ENCODE measurements around the gene MMP2. TPM values are rescaled to one million over a fixed set of nuclear protein-coding genes. Genes with fewer than 3 reads are reported as not detected.

MMP2 gene
- total RNA-seq, 4 donors from 2014 or later, result 94.9 to 286 (median 216) TPM

DNA sequence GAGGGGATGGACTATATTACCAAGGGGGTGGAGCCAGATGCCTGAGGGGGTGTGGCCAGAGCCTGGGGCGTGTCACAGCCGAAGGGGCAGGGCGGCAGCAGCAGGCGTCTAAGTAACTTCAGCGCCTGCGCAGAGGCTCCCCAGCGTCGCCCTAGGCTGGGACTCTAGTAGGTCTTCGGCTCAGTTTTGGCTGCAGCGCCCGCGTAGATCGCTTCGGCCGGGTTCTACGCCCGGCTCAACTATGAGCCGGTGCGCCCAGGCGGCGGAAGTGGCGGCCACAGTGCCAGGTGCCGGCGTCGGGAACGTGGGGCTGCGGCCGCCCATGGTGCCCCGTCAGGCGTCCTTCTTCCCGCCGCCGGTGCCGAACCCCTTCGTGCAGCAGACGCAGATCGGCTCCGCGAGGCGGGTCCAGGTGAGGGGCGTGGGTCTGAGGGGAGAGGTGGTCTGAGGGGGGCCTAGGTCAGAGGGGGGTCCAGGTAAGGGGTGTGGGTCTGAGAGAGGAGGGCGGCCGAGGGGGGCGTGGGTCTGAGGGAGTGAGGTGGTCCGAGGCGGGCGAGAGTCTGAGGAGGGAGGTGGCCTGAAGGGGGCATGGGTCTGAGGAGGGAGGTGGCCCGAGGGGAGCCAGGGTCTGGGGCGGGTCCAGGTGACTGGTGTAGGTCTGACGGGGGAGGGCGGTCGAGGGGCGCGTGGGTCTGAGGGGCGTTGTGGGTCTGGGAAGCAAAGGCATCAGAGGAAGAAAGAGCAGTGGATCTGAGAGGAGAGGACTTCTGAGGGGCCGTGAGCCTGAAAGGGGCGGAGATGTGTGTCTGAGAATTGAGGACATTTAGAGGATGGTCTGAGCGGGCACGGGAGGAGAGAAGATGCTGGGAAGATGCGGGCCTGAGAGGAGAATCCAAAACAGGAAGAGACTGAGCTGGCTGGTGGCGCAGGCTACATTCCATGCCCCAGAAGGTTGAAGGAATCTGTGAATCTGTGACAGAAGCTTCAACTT, 30.2 kb downstream of the MMP2 start, which contains the start of gene LPCAT2:
LPCAT2 (plus strand) TSS at position 132 of the 991 bp plus-strand sequence; CDS start at position 242, 110 bp downstream.
- peak; percentile 89 to 90 for DNase-seq
- no peaks in the 10 kb centered on the region for H3K36me3 ChIP-seq

GRCh38 chr16:55510185-55510805, 31.3 kb downstream of the MMP2 start:
- Histone ChIP-seq H3K27me3 (no peaks in the 10 kb centered on the region), H3K36me3 (no peaks in the 10 kb centered on the region), H3K4me3 (replicated peaks in 1 of 3) (peak overlapping the region in 2 of 3 donors; percentile 41 to 54), H3K9me3 (no peaks in the 10 kb centered on the region), H3K4me1 (peaks cover 5 to 17% of the 10 kb centered on the region in 2 donors), H3K27ac (peak overlapping the region in 1 of 3 donors; percentile 88)
- no peak for DNase-seq
- 34 to 43% methylated on average over 4 of the region's 4 CpGs for WGBS, 2 donors
- intact Hi-C loops (cut with DNase I), result no loop called here
- no peak for TF ChIP-seq POLR2A (IDR thresholded peaks at IDR 0.05)
- TF ChIP-seq, protein P1, sequence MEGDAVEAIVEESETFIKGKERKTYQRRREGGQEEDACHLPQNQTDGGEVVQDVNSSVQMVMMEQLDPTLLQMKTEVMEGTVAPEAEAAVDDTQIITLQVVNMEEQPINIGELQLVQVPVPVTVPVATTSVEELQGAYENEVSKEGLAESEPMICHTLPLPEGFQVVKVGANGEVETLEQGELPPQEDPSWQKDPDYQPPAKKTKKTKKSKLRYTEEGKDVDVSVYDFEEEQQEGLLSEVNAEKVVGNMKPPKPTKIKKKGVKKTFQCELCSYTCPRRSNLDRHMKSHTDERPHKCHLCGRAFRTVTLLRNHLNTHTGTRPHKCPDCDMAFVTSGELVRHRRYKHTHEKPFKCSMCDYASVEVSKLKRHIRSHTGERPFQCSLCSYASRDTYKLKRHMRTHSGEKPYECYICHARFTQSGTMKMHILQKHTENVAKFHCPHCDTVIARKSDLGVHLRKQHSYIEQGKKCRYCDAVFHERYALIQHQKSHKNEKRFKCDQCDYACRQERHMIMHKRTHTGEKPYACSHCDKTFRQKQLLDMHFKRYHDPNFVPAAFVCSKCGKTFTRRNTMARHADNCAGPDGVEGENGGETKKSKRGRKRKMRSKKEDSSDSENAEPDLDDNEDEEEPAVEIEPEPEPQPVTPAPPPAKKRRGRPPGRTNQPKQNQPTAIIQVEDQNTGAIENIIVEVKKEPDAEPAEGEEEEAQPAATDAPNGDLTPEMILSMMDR (IDR thresholded peaks at IDR 0.05), result no peak

More for the DNA sequence above, 30.2 kb downstream of the MMP2 start, which contains the start of gene LPCAT2:
- H3K27ac ChIP-seq, result peak within 1 kb of the TSS; percentile 31 to 88 (median 54)
- H3K4me3 ChIP-seq (replicated peaks in 1 of 3), result peak within 1 kb of the TSS; percentile 41 to 58 (median 54)
- no peaks in the 10 kb centered on the region for H3K27me3 ChIP-seq
- intact Hi-C loops (cut with DNase I), result no loop called here
- 3 to 4% methylated on average over 23 to 59 of the region's 61 CpGs for WGBS, 2 donors
- H3K9me3 ChIP-seq, result no peaks in the 10 kb centered on the region
- peak; percentile 90 to 95 for TF ChIP-seq POLR2A (IDR thresholded peaks at IDR 0.05)
- TF ChIP-seq, protein P1 (IDR thresholded peaks at IDR 0.05), result peak in 1 of 6 experiments; percentile 3
- peaks cover 13 to 22% of the 10 kb centered on the region in 2 donors for H3K4me1 ChIP-seq

GRCh38 chr16:55512941-55513340, 33.9 kb downstream of the MMP2 start:
- H3K27me3 ChIP-seq, result no peaks in the 10 kb centered on the region
- no peak for DNase-seq
- H3K4me3 ChIP-seq (replicated peaks in 1 of 3), result no peak overlapping the region
- peaks cover 0 to 9% of the 10 kb centered on the region in 2 donors for H3K4me1 ChIP-seq
- no peaks in the 10 kb centered on the region for H3K36me3 ChIP-seq
- H3K27ac ChIP-seq, result no peak overlapping the region
- 90 to 92% methylated on average over 1 of the region's 1 CpG for WGBS, 2 donors
- no peak for TF ChIP-seq POLR2A (IDR thresholded peaks at IDR 0.05)
- intact Hi-C loops (cut with DNase I), result no loop called here
- no peaks in the 10 kb centered on the region for H3K9me3 ChIP-seq

DNA sequence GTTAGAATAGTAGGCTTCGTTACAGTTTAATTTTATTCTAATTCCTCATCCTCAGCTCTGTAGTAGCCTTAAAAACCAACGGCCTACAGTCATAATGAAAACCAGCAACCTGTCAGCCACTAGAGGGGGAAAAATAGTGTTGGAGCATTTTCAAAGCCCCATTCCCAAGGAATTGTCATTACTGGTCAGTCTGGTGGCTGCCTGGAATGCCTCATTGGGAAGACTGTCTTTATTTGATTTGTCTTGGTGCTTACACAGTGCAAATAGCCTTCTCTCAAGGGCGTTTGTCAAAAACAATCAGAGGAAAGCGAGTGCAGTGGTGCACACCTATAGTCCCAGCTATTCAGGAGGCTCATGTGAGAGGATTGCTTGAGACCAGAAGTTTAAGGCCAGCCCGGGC, 34.6 kb downstream of the MMP2 start:
- intact Hi-C loops (cut with DNase I), result no loop called here
- Histone ChIP-seq H3K27ac (no peak overlapping the region), H3K4me1 (peaks cover 0 to 9% of the 10 kb centered on the region in 2 donors), H3K36me3 (no peaks in the 10 kb centered on the region), H3K9me3 (no peaks in the 10 kb centered on the region), H3K4me3 (replicated peaks in 1 of 3) (no peak overlapping the region), H3K27me3 (no peaks in the 10 kb centered on the region)
- TF ChIP-seq POLR2A (IDR thresholded peaks at IDR 0.05), result no peak
- TF ChIP-seq, protein P1 (IDR thresholded peaks at IDR 0.05), result no peak
- DNase-seq, result no peak
- whole genome bisulfite sequencing, 2 donors, result 91 to 94% methylated on average over 5 of the region's 5 CpGs

DNA sequence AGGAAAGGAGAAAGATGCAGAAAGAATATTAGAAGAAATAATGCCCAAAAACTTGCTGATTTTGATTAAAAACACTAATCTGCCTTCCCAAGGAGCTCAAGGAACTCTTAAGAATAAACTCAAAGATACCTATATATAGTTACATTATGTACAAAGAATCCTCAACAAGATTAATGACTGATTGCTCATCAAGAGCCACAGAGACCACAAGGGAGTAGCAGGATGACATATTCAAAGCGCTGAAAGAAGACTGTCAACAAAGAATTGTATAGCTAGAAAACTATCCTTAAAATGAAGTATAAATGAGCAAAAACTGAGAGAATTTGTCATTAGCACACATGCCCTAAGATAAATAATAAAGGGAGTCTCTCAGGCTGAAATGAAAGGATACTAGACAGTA, 36.1 kb downstream of the MMP2 start:
- Histone ChIP-seq H3K36me3 (no peaks in the 10 kb centered on the region), H3K4me1 (peaks cover 0 to 9% of the 10 kb centered on the region in 2 donors), H3K27me3 (no peaks in the 10 kb centered on the region), H3K4me3 (replicated peaks in 1 of 3) (no peak overlapping the region), H3K9me3 (no peaks in the 10 kb centered on the region), H3K27ac (no peak overlapping the region)
- DNase-seq, result no peak
- WGBS, 2 donors, result 92 to 100% methylated on average over 1 of the region's 1 CpG
- intact Hi-C loops (cut with DNase I), result no loop called here
- TF ChIP-seq, protein P1 (IDR thresholded peaks at IDR 0.05), result no peak
- TF ChIP-seq POLR2A (IDR thresholded peaks at IDR 0.05), result no peak
